IMR-90 (cell line): Measurements from ENCODE around the gene NKD1. TPM values are rescaled to one million over a fixed set of nuclear protein-coding genes. Genes with fewer than 3 reads are reported as not detected.

Experiments
- ATAC-seq: fragments of 200-7000 bp; cut with Tn5 transposase; 2 replicates; pipeline ENCODE4 v1.9.1; 2020; ENCODE audit warnings: low read depth, mild to moderate bottlenecking, moderate library complexity
- BruUV-seq: library from RNA; stranded (reverse); fragments of 400-500 nt; replicated peaks from 2 replicates; lab custom pipeline; 2021; lab: Mats Ljungman, UMichigan
- CTCF ChIA-PET: fragments of 300-600 bp; formaldehyde crosslinking; extraction: SDS; loops from one replicate; lab custom pipeline; 2021; ENCODE audit warnings: antibody characterized with exemption; lab: Yijun Ruan, JAX
- POLR2A ChIA-PET: fragments of 300-600 bp; sonication (Branson Sonifier 250); formaldehyde crosslinking; loops from one replicate; lab custom pipeline; 2022; ENCODE audit warnings: antibody characterized with exemption; ENCODE audit not compliant: unreplicated experiment; lab: Charles Lee
- DNase-seq: peaks from one replicate; pipeline ENCODE4 v3.0.0; 2013
- H2AFZ ChIP-seq: replicated peaks from 2 replicates; pipeline ENCODE3; 2013; ENCODE audit warnings: low read length, mild to moderate bottlenecking; ENCODE audit not compliant: poor library complexity
- H2AK5ac ChIP-seq: 2 replicates; pipeline ENCODE4 v1.6.1; 2013; ENCODE audit warnings: low read depth, low read length, inconsistent platforms
- H2AK9ac ChIP-seq: replicated peaks from 2 replicates; pipeline ENCODE3; 2013; ENCODE audit warnings: mild to moderate bottlenecking, low read depth, low read length, moderate library complexity; ENCODE audit not compliant: poor library complexity
- H2BK120ac ChIP-seq: 2 replicates; pipeline ENCODE4 v1.6.1; 2013; ENCODE audit warnings: low read depth, low read length, inconsistent platforms
- H2BK15ac ChIP-seq: 3 replicates; pipeline ENCODE4 v1.6.1; 2013; ENCODE audit warnings: low read depth, low read length, inconsistent platforms
- H2BK20ac ChIP-seq: 2 replicates; pipeline ENCODE4 v1.6.1; 2013; ENCODE audit warnings: low read depth, mild to moderate bottlenecking, inconsistent platforms, low read length, moderate library complexity
- H2BK5ac ChIP-seq: 2 replicates; pipeline ENCODE4 v1.6.1; 2013; ENCODE audit warnings: mild to moderate bottlenecking, low read depth, low read length, inconsistent platforms; ENCODE audit not compliant: poor library complexity, severe bottlenecking
- H3K14ac ChIP-seq: replicated peaks from 2 replicates; pipeline ENCODE4 v1.6.1; 2013; ENCODE audit warnings: low read depth, low read length, inconsistent platforms
- H3K18ac ChIP-seq: 2 replicates; pipeline ENCODE4 v1.6.1; 2013; ENCODE audit warnings: low read depth, low read length, control low read depth
- H3K23ac ChIP-seq: 2 replicates; pipeline ENCODE4 v1.6.1; 2013; ENCODE audit warnings: low read depth, low read length, inconsistent platforms
- H3K27ac ChIP-seq: 2 replicates; pipeline ENCODE4 v1.5.1; 2013; ENCODE audit warnings: mild to moderate bottlenecking, control low read depth, low read length; ENCODE audit not compliant: insufficient read depth
- H3K27me3 ChIP-seq: 2 replicates; pipeline ENCODE4 v1.6.1; 2013; ENCODE audit warnings: low read length; ENCODE audit not compliant: control insufficient read depth, insufficient read depth
- H3K36me3 ChIP-seq: 2 replicates; pipeline ENCODE4 v1.6.1; 2013; ENCODE audit warnings: low read length, mixed read lengths; ENCODE audit not compliant: control insufficient read depth, insufficient read depth
- H3K4ac ChIP-seq: 2 replicates; pipeline ENCODE4 v1.6.1; 2013; ENCODE audit warnings: low read depth, low read length, inconsistent platforms
- H3K4me1 ChIP-seq: 2 replicates; pipeline ENCODE4 v1.6.1; 2013; ENCODE audit warnings: low read length, mixed read lengths; ENCODE audit not compliant: control insufficient read depth, insufficient read depth
- H3K4me2 ChIP-seq: 2 replicates; pipeline ENCODE4 v1.6.1; 2013; ENCODE audit warnings: low read depth, mild to moderate bottlenecking, control low read depth, low read length, moderate library complexity
- H3K4me3 ChIP-seq: 2 replicates; pipeline ENCODE4 v1.5.1; 2013; ENCODE audit warnings: low read depth, mild to moderate bottlenecking, control low read depth, low read length, moderate library complexity; ENCODE audit not compliant: insufficient read depth
- H3K56ac ChIP-seq: 2 replicates; pipeline ENCODE4 v1.6.1; 2013; ENCODE audit warnings: low read length, inconsistent platforms; ENCODE audit not compliant: insufficient read depth; ENCODE audit errors: extremely low read depth
- H3K79me1 ChIP-seq, 2 experiments: 2 replicates each; pipeline ENCODE4 v1.6.1; 2013; ENCODE audit warnings: low read length in 2 of 2, inconsistent platforms in 1 of 2, low read depth in 1 of 2
- H3K9ac ChIP-seq: 2 replicates; pipeline ENCODE4 v1.6.1; 2013; ENCODE audit warnings: low read depth, low read length, control low read depth
- H3K9me1 ChIP-seq: 2 replicates; pipeline ENCODE4 v1.6.1; 2013; ENCODE audit warnings: low read length, inconsistent platforms; ENCODE audit not compliant: insufficient read depth
- H3K9me3 ChIP-seq: 2 replicates; pipeline ENCODE4 v1.6.1; 2013; ENCODE audit warnings: low read length; ENCODE audit not compliant: control insufficient read depth, insufficient read depth
- H4K20me1 ChIP-seq: 2 replicates; pipeline ENCODE4 v1.6.1; 2013; ENCODE audit warnings: low read length, inconsistent platforms; ENCODE audit not compliant: insufficient read depth
- H4K5ac ChIP-seq: 2 replicates; pipeline ENCODE4 v1.6.1; 2013; ENCODE audit warnings: mild to moderate bottlenecking, low read depth, low read length, control low read depth
- H4K8ac ChIP-seq, 2 experiments: 2 replicates each; pipeline ENCODE4 v1.6.1; 2013; ENCODE audit warnings: low read depth in 2 of 2, low read length in 2 of 2, control low read depth in 1 of 2, inconsistent platforms in 1 of 2
- H4K91ac ChIP-seq: 2 replicates; pipeline ENCODE4 v1.6.1; 2013; ENCODE audit warnings: low read depth, low read length, inconsistent platforms; ENCODE audit not compliant: insufficient read depth
- BHLHE40 ChIP-seq: fragments of 150-350 bp; IDR thresholded peaks from 2 replicates; pipeline ENCODE4 v1.6.1; 2016; ENCODE audit warnings: mild to moderate bottlenecking, low read depth, low read length
- CEBPB ChIP-seq: IDR thresholded peaks from 2 replicates; pipeline ENCODE4 v1.6.1; 2012; ENCODE audit warnings: low read depth, low read length, improper control_type of control experiment
- CHD1 ChIP-seq: IDR thresholded peaks from 2 replicates; pipeline ENCODE4 v1.6.1; 2012; ENCODE audit warnings: low read depth, low read length, improper control_type of control experiment
- FOS ChIP-seq: fragments of 150-350 bp; IDR thresholded peaks from 2 replicates; pipeline ENCODE4 v1.6.1; 2016; ENCODE audit warnings: low read depth, low read length
- MAFK ChIP-seq: IDR thresholded peaks from 2 replicates; pipeline ENCODE4 v1.6.1; 2012; ENCODE audit warnings: low read depth, low read length, improper control_type of control experiment
- MAZ ChIP-seq: IDR thresholded peaks from 2 replicates; pipeline ENCODE4 v1.6.1; 2012; ENCODE audit warnings: low read depth, mild to moderate bottlenecking, low read length, improper control_type of control experiment, moderate library complexity, borderline replicate concordance
- MXI1 ChIP-seq: IDR thresholded peaks from 2 replicates; pipeline ENCODE4 v1.6.1; 2012; ENCODE audit warnings: low read depth, mild to moderate bottlenecking, low read length, moderate library complexity, borderline replicate concordance
- NFE2L2 ChIP-seq: fragments of 150-350 bp; IDR thresholded peaks from 2 replicates; pipeline ENCODE4 v1.6.1; 2016; ENCODE audit warnings: low read depth, mild to moderate bottlenecking, low read length
- POLR2A ChIP-seq: IDR thresholded peaks from 2 replicates; pipeline ENCODE4 v1.6.1; 2012; ENCODE audit warnings: mild to moderate bottlenecking, low read depth, low read length
- RAD21 ChIP-seq: IDR thresholded peaks from 2 replicates; pipeline ENCODE4 v1.6.1; 2012; ENCODE audit warnings: low read length, improper control_type of control experiment
- RCOR1 ChIP-seq: IDR thresholded peaks from 2 replicates; pipeline ENCODE4 v1.6.1; 2012; ENCODE audit warnings: mild to moderate bottlenecking, low read length, improper control_type of control experiment; ENCODE audit not compliant: insufficient replicate concordance
- SMC3 ChIP-seq: fragments of 150-350 bp; IDR thresholded peaks from 2 replicates; pipeline ENCODE4 v1.6.1; 2016; ENCODE audit warnings: low read depth, mild to moderate bottlenecking, antibody characterized with exemption, low read length, moderate library complexity
- WGBS, 2 experiments: methylation state at CpG; one replicate each; pipeline versions ENCODE4 v1.1.5 to v1.1.7; 2013; ENCODE audit warnings: missing lambda C conversion rate in 2 of 2; ENCODE audit not compliant: insufficient read length in 1 of 2; ENCODE audit errors: extremely low coverage in 2 of 2; 5-methylcytosine and 5-hydroxymethylcytosine counted together
- dilution Hi-C: fragments of 300-500 bp; cut with HindIII; formaldehyde crosslinking; loops from one replicate; pipeline ENCODE4 v1.14.3; 2018; ENCODE audit warnings: low sequenced_read_pairs; ENCODE audit not compliant: unreplicated experiment
- in situ Hi-C: fragments of 300-500 bp; cut with MboI; formaldehyde crosslinking; loops from 3 replicates; pipeline ENCODE4 v1.14.3; 2019; ENCODE audit warnings: low sequenced_read_pairs, inconsistent platforms, mixed read lengths
- intact Hi-C: fragments of 100-400 bp; cut with micrococcal nuclease; formaldehyde crosslinking; loops from 2 replicates; pipeline ENCODE4 v1.10.0; 2022
- polyA plus RNA-seq, 3 experiments: library from polyadenylated mRNA; depleted of rRNA; stranded (reverse); fragments of >200 nt; gene quantifications; 2 replicates each; pipeline ENCODE4 v1.2.3, GENCODE V29; 2012; ENCODE audit warnings: low replicate concordance in 1 of 3
- total RNA-seq: library from RNA; depleted of rRNA; stranded (reverse); fragments of >200 nt; gene quantifications from 2 replicates; pipeline ENCODE4 v1.2.3, GENCODE V29; 2012
- TF ChIP-seq, protein P1 (sequence below): fragments of 150-350 bp; IDR thresholded peaks from 2 replicates; pipeline ENCODE4 v1.6.1; 2017; ENCODE audit warnings: mild to moderate bottlenecking, antibody characterized with exemption, low read length, low read depth
- TF ChIP-seq, protein P2 (sequence below): fragments of 150-350 bp; IDR thresholded peaks from 2 replicates; pipeline ENCODE4 v1.6.1; 2016; ENCODE audit warnings: low read depth, mild to moderate bottlenecking, low read length, moderate library complexity, borderline replicate concordance
- TF ChIP-seq, protein P3 (sequence below): conservative IDR thresholded peaks from 2 replicates; pipeline ENCODE4 v1.5.1; 2012; ENCODE audit warnings: mild to moderate bottlenecking, low read depth, low read length, improper control_type of control experiment

NKD1 gene
- total and polyA plus RNA-seq, 2 of the 4 experiments (the other 2 are of a cell fraction), result not detected

DNA sequence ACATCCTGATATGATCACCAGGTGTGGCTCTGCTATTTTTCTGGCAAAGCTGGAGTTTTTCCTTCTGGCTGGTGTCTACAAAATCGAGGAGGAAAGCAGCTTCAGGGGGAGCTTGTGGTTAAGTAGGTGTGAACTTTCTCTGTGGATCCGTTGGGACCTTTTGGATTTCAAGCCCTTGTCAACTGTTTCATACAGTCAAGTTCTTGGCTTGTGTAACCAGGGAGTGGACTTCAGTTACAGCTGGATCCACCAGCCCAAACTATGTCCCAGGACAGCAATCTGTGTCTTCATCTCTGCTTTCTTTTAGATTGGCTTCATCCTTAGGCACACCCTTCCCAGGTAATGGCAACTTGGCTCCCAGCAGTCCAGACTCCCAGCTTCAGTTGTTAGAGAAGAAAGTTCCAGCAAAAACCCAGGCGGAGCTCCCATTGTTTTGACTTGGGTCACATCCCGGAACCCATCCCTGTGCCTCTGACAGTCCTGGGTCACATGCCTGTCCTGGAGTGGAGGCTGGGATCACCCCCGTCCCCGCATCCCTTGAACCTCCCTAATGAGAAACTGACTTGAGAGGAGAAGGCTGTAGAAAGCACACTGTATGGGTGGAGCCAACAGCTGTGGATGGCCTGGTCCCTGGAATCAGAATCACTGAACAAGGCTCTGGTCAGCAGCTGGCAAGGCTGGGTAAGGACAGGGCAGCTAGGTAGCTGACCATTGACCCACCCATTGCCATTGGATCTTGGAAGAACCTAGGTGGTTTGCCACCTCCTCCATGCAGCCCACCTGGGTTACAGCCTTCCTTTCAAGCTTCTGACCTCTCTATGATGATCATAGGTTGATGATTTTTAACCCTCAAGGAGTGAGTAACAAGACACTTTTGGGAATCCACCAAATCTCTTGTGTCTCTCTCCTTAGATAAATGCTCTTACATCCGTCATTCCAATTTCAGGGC lies 18.1 kb downstream of the NKD1 start:
- no peak for ATAC-seq
- Histone ChIP-seq H3K4me3 (no peak overlapping the region), H2BK15ac (no peak overlapping the region), H3K4me2 (no peak overlapping the region), H3K36me3 (no peaks in the 10 kb centered on the region), H3K9me3 (peaks cover 2% of the 10 kb centered on the region; the same call in 1 of the 2 replicates), H4K20me1 (no peaks in the 10 kb centered on the region), H3K18ac (no peak overlapping the region), H4K5ac (no peak overlapping the region), H2BK120ac (no peak overlapping the region), H2BK5ac (no peak overlapping the region), H3K23ac (no peak overlapping the region), H4K8ac (no peak overlapping the region), H3K79me1 (no peaks in the 10 kb centered on the region), H3K9me1 (no peaks in the 10 kb centered on the region), H2BK20ac (no peak overlapping the region), H2AK9ac (no peak overlapping the region), H3K9ac (no peak overlapping the region), H3K27ac (no peak overlapping the region), H3K56ac (no peak overlapping the region), H3K4me1 (no peaks in the 10 kb centered on the region), H4K91ac (no peak overlapping the region), H3K27me3 (peaks cover 6% of the 10 kb centered on the region), H2AFZ (no peak overlapping the region), H3K4ac (no peak overlapping the region), H2AK5ac (no peak overlapping the region), H3K14ac (no peak overlapping the region)
- no peak for DNase-seq
- intact Hi-C loops, result no loop called here
- ChIA-PET POLR2A (no interaction called here), CTCF (no interaction called here)
- in situ Hi-C loops, result no loop called here
- dilution Hi-C loops, result no loop called here
- WGBS, 2 experiments, result 40% methylated on average over 1 of the region's 7 CpGs; no CpG with 5 or more reads in 1 of the 2 experiments
- BruUV-seq, result no TSS peak
- TF ChIP-seq MXI1, result no peak
- TF ChIP-seq, protein P1, sequence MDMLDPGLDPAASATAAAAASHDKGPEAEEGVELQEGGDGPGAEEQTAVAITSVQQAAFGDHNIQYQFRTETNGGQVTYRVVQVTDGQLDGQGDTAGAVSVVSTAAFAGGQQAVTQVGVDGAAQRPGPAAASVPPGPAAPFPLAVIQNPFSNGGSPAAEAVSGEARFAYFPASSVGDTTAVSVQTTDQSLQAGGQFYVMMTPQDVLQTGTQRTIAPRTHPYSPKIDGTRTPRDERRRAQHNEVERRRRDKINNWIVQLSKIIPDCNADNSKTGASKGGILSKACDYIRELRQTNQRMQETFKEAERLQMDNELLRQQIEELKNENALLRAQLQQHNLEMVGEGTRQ, result no peak
- no peak for TF ChIP-seq RAD21
- TF ChIP-seq MAFK, result no peak
- no peak for TF ChIP-seq FOS
- no peak for TF ChIP-seq RCOR1
- TF ChIP-seq MAZ, result no peak
- no peak for TF ChIP-seq BHLHE40
- no peak for TF ChIP-seq POLR2A
- TF ChIP-seq NFE2L2, result no peak
- no peak for TF ChIP-seq CHD1
- TF ChIP-seq, protein P2, sequence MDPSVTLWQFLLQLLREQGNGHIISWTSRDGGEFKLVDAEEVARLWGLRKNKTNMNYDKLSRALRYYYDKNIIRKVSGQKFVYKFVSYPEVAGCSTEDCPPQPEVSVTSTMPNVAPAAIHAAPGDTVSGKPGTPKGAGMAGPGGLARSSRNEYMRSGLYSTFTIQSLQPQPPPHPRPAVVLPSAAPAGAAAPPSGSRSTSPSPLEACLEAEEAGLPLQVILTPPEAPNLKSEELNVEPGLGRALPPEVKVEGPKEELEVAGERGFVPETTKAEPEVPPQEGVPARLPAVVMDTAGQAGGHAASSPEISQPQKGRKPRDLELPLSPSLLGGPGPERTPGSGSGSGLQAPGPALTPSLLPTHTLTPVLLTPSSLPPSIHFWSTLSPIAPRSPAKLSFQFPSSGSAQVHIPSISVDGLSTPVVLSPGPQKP, result no peak
- no peak for TF ChIP-seq SMC3
- no peak for TF ChIP-seq CEBPB
- TF ChIP-seq, protein P3, sequence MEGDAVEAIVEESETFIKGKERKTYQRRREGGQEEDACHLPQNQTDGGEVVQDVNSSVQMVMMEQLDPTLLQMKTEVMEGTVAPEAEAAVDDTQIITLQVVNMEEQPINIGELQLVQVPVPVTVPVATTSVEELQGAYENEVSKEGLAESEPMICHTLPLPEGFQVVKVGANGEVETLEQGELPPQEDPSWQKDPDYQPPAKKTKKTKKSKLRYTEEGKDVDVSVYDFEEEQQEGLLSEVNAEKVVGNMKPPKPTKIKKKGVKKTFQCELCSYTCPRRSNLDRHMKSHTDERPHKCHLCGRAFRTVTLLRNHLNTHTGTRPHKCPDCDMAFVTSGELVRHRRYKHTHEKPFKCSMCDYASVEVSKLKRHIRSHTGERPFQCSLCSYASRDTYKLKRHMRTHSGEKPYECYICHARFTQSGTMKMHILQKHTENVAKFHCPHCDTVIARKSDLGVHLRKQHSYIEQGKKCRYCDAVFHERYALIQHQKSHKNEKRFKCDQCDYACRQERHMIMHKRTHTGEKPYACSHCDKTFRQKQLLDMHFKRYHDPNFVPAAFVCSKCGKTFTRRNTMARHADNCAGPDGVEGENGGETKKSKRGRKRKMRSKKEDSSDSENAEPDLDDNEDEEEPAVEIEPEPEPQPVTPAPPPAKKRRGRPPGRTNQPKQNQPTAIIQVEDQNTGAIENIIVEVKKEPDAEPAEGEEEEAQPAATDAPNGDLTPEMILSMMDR, result no peak
